IMR-90 (cell line): ENCODE measurements around the gene LRP11. TPM values are rescaled to one million over a fixed set of nuclear protein-coding genes. Genes with fewer than 3 reads are reported as not detected.

Experiments used
- ATAC-seq: fragments of 200-7000 bp; cut with Tn5 transposase; 2 replicates; pipeline ENCODE4 v1.9.1; 2020; ENCODE audit warnings: low read depth, mild to moderate bottlenecking, moderate library complexity
- BruUV-seq: library from RNA; stranded (reverse); fragments of 400-500 nt; replicated peaks from 2 replicates; lab custom pipeline; 2021; lab: Mats Ljungman, UMichigan
- CTCF ChIA-PET: fragments of 300-600 bp; formaldehyde crosslinking; extraction: SDS; loops from one replicate; lab custom pipeline; 2021; ENCODE audit warnings: antibody characterized with exemption; lab: Yijun Ruan, JAX
- POLR2A ChIA-PET: fragments of 300-600 bp; sonication (Branson Sonifier 250); formaldehyde crosslinking; loops from one replicate; lab custom pipeline; 2022; ENCODE audit warnings: antibody characterized with exemption; ENCODE audit not compliant: unreplicated experiment; lab: Charles Lee
- DNase-seq: peaks from one replicate; pipeline ENCODE4 v3.0.0; 2013
- H2AFZ ChIP-seq: replicated peaks from 2 replicates; pipeline ENCODE3; 2013; ENCODE audit warnings: low read length, mild to moderate bottlenecking; ENCODE audit not compliant: poor library complexity
- H2AK5ac ChIP-seq: 2 replicates; pipeline ENCODE4 v1.6.1; 2013; ENCODE audit warnings: low read depth, low read length, inconsistent platforms
- H2AK9ac ChIP-seq: replicated peaks from 2 replicates; pipeline ENCODE3; 2013; ENCODE audit warnings: mild to moderate bottlenecking, low read depth, low read length, moderate library complexity; ENCODE audit not compliant: poor library complexity
- H2BK120ac ChIP-seq: 2 replicates; pipeline ENCODE4 v1.6.1; 2013; ENCODE audit warnings: low read depth, low read length, inconsistent platforms
- H2BK15ac ChIP-seq: 3 replicates; pipeline ENCODE4 v1.6.1; 2013; ENCODE audit warnings: low read depth, low read length, inconsistent platforms
- H2BK20ac ChIP-seq: 2 replicates; pipeline ENCODE4 v1.6.1; 2013; ENCODE audit warnings: low read depth, mild to moderate bottlenecking, inconsistent platforms, low read length, moderate library complexity
- H2BK5ac ChIP-seq: 2 replicates; pipeline ENCODE4 v1.6.1; 2013; ENCODE audit warnings: mild to moderate bottlenecking, low read depth, low read length, inconsistent platforms; ENCODE audit not compliant: poor library complexity, severe bottlenecking
- H3K14ac ChIP-seq: replicated peaks from 2 replicates; pipeline ENCODE4 v1.6.1; 2013; ENCODE audit warnings: low read depth, low read length, inconsistent platforms
- H3K18ac ChIP-seq: 2 replicates; pipeline ENCODE4 v1.6.1; 2013; ENCODE audit warnings: low read depth, low read length, control low read depth
- H3K23ac ChIP-seq: 2 replicates; pipeline ENCODE4 v1.6.1; 2013; ENCODE audit warnings: low read depth, low read length, inconsistent platforms
- H3K27ac ChIP-seq: 2 replicates; pipeline ENCODE4 v1.5.1; 2013; ENCODE audit warnings: mild to moderate bottlenecking, control low read depth, low read length; ENCODE audit not compliant: insufficient read depth
- H3K27me3 ChIP-seq: 2 replicates; pipeline ENCODE4 v1.6.1; 2013; ENCODE audit warnings: low read length; ENCODE audit not compliant: control insufficient read depth, insufficient read depth
- H3K36me3 ChIP-seq: 2 replicates; pipeline ENCODE4 v1.6.1; 2013; ENCODE audit warnings: low read length, mixed read lengths; ENCODE audit not compliant: control insufficient read depth, insufficient read depth
- H3K4ac ChIP-seq: 2 replicates; pipeline ENCODE4 v1.6.1; 2013; ENCODE audit warnings: low read depth, low read length, inconsistent platforms
- H3K4me1 ChIP-seq: 2 replicates; pipeline ENCODE4 v1.6.1; 2013; ENCODE audit warnings: low read length, mixed read lengths; ENCODE audit not compliant: control insufficient read depth, insufficient read depth
- H3K4me2 ChIP-seq: 2 replicates; pipeline ENCODE4 v1.6.1; 2013; ENCODE audit warnings: low read depth, mild to moderate bottlenecking, control low read depth, low read length, moderate library complexity
- H3K4me3 ChIP-seq: 2 replicates; pipeline ENCODE4 v1.5.1; 2013; ENCODE audit warnings: low read depth, mild to moderate bottlenecking, control low read depth, low read length, moderate library complexity; ENCODE audit not compliant: insufficient read depth
- H3K56ac ChIP-seq: 2 replicates; pipeline ENCODE4 v1.6.1; 2013; ENCODE audit warnings: low read length, inconsistent platforms; ENCODE audit not compliant: insufficient read depth; ENCODE audit errors: extremely low read depth
- H3K79me1 ChIP-seq, 2 experiments: 2 replicates each; pipeline ENCODE4 v1.6.1; 2013; ENCODE audit warnings: low read length in 2 of 2, inconsistent platforms in 1 of 2, low read depth in 1 of 2
- H3K9ac ChIP-seq: 2 replicates; pipeline ENCODE4 v1.6.1; 2013; ENCODE audit warnings: low read depth, low read length, control low read depth
- H3K9me1 ChIP-seq: 2 replicates; pipeline ENCODE4 v1.6.1; 2013; ENCODE audit warnings: low read length, inconsistent platforms; ENCODE audit not compliant: insufficient read depth
- H3K9me3 ChIP-seq: 2 replicates; pipeline ENCODE4 v1.6.1; 2013; ENCODE audit warnings: low read length; ENCODE audit not compliant: control insufficient read depth, insufficient read depth
- H4K20me1 ChIP-seq: 2 replicates; pipeline ENCODE4 v1.6.1; 2013; ENCODE audit warnings: low read length, inconsistent platforms; ENCODE audit not compliant: insufficient read depth
- H4K5ac ChIP-seq: 2 replicates; pipeline ENCODE4 v1.6.1; 2013; ENCODE audit warnings: mild to moderate bottlenecking, low read depth, low read length, control low read depth
- H4K8ac ChIP-seq, 2 experiments: 2 replicates each; pipeline ENCODE4 v1.6.1; 2013; ENCODE audit warnings: low read depth in 2 of 2, low read length in 2 of 2, control low read depth in 1 of 2, inconsistent platforms in 1 of 2
- H4K91ac ChIP-seq: 2 replicates; pipeline ENCODE4 v1.6.1; 2013; ENCODE audit warnings: low read depth, low read length, inconsistent platforms; ENCODE audit not compliant: insufficient read depth
- BHLHE40 ChIP-seq: fragments of 150-350 bp; IDR thresholded peaks from 2 replicates; pipeline ENCODE4 v1.6.1; 2016; ENCODE audit warnings: mild to moderate bottlenecking, low read depth, low read length
- CEBPB ChIP-seq: IDR thresholded peaks from 2 replicates; pipeline ENCODE4 v1.6.1; 2012; ENCODE audit warnings: low read depth, low read length, improper control_type of control experiment
- CTCF ChIP-seq: conservative IDR thresholded peaks from 2 replicates; pipeline ENCODE4 v1.5.1; 2012; ENCODE audit warnings: mild to moderate bottlenecking, low read depth, low read length, improper control_type of control experiment
- ELK1 ChIP-seq: fragments of 150-350 bp; IDR thresholded peaks from 2 replicates; pipeline ENCODE4 v1.6.1; 2016; ENCODE audit warnings: low read depth, mild to moderate bottlenecking, low read length, moderate library complexity, borderline replicate concordance
- MAFK ChIP-seq: IDR thresholded peaks from 2 replicates; pipeline ENCODE4 v1.6.1; 2012; ENCODE audit warnings: low read depth, low read length, improper control_type of control experiment
- MAZ ChIP-seq: IDR thresholded peaks from 2 replicates; pipeline ENCODE4 v1.6.1; 2012; ENCODE audit warnings: low read depth, mild to moderate bottlenecking, low read length, improper control_type of control experiment, moderate library complexity, borderline replicate concordance
- MXI1 ChIP-seq: IDR thresholded peaks from 2 replicates; pipeline ENCODE4 v1.6.1; 2012; ENCODE audit warnings: low read depth, mild to moderate bottlenecking, low read length, moderate library complexity, borderline replicate concordance
- POLR2A ChIP-seq: IDR thresholded peaks from 2 replicates; pipeline ENCODE4 v1.6.1; 2012; ENCODE audit warnings: mild to moderate bottlenecking, low read depth, low read length
- RAD21 ChIP-seq: IDR thresholded peaks from 2 replicates; pipeline ENCODE4 v1.6.1; 2012; ENCODE audit warnings: low read length, improper control_type of control experiment
- SMC3 ChIP-seq: fragments of 150-350 bp; IDR thresholded peaks from 2 replicates; pipeline ENCODE4 v1.6.1; 2016; ENCODE audit warnings: low read depth, mild to moderate bottlenecking, antibody characterized with exemption, low read length, moderate library complexity
- USF2 ChIP-seq: fragments of 150-350 bp; IDR thresholded peaks from 2 replicates; pipeline ENCODE4 v1.6.1; 2017; ENCODE audit warnings: mild to moderate bottlenecking, antibody characterized with exemption, low read length, low read depth
- WGBS, 2 experiments: methylation state at CpG; one replicate each; pipeline versions ENCODE4 v1.1.5 to v1.1.7; 2013; ENCODE audit warnings: missing lambda C conversion rate in 2 of 2; ENCODE audit not compliant: insufficient read length in 1 of 2; ENCODE audit errors: extremely low coverage in 2 of 2; 5-methylcytosine and 5-hydroxymethylcytosine counted together
- dilution Hi-C: fragments of 300-500 bp; cut with HindIII; formaldehyde crosslinking; loops from one replicate; pipeline ENCODE4 v1.14.3; 2018; ENCODE audit warnings: low sequenced_read_pairs; ENCODE audit not compliant: unreplicated experiment
- in situ Hi-C: fragments of 300-500 bp; cut with MboI; formaldehyde crosslinking; loops from 3 replicates; pipeline ENCODE4 v1.14.3; 2019; ENCODE audit warnings: low sequenced_read_pairs, inconsistent platforms, mixed read lengths
- intact Hi-C: fragments of 100-400 bp; cut with micrococcal nuclease; formaldehyde crosslinking; loops from 2 replicates; pipeline ENCODE4 v1.10.0; 2022
- polyA plus RNA-seq, 3 experiments: library from polyadenylated mRNA; depleted of rRNA; stranded (reverse); fragments of >200 nt; gene quantifications; 2 replicates each; pipeline ENCODE4 v1.2.3, GENCODE V29; 2012; ENCODE audit warnings: low replicate concordance in 1 of 3
- total RNA-seq: library from RNA; depleted of rRNA; stranded (reverse); fragments of >200 nt; gene quantifications from 2 replicates; pipeline ENCODE4 v1.2.3, GENCODE V29; 2012

The LRP11 gene
- total and polyA plus RNA-seq, 2 of the 4 experiments (the other 2 are of a cell fraction), result 48.8 to 63.8 TPM

- Histone ChIP-seq H3K4ac (peak overlapping the region; percentile 85), H2BK5ac (peak overlapping the region; percentile 91), H3K9ac (no peak overlapping the region), H3K14ac (peak overlapping the region; percentile 84), H2AK5ac (peak overlapping the region; percentile 96), H3K56ac (no peak overlapping the region), H3K9me3 (no peaks in the 10 kb centered on the region), H2BK20ac (peak overlapping the region; percentile 88), H4K91ac (peak overlapping the region; percentile 94), H3K27me3 (no peaks in the 10 kb centered on the region), H4K8ac (peak overlapping the region; percentile 5 to 91), H2BK15ac (peak overlapping the region; percentile 89; the same call in 2 of the 3 replicates), H3K36me3 (no peaks in the 10 kb centered on the region), H3K9me1 (peaks cover 20% of the 10 kb centered on the region), H3K27ac (peak overlapping the region; percentile 79), H2AK9ac (peak overlapping the region; percentile 18), H3K4me1 (peaks cover 24% of the 10 kb centered on the region), H3K23ac (peak overlapping the region; percentile 43; the same call in 1 of the 2 replicates), H2AFZ (peak overlapping the region; percentile 11), H3K18ac (peak overlapping the region; percentile 88), H4K20me1 (no peaks in the 10 kb centered on the region), H3K4me3 (no peak overlapping the region), H3K4me2 (peak overlapping the region; percentile 60), H4K5ac (peak overlapping the region; percentile 50), H2BK120ac (peak overlapping the region; percentile 92), H3K79me1 (peaks cover 0 to 11% of the 10 kb centered on the region in 2 experiments; a peak in 1 of 4 replicates)
- POLR2A ChIA-PET, result no interaction called here
- BruUV-seq, result no TSS peak
- DNase-seq (peak; percentile 52), ATAC-seq (0 out of 2 replicates have a peak, but pooled peaks have one; percentile 12)
- intact Hi-C loops (no loop called here), dilution Hi-C loops (no loop called here), in situ Hi-C loops (no loop called here)
- TF ChIP-seq RAD21, result no peak
- no peak for TF ChIP-seq CTCF
- no peak for TF ChIP-seq MXI1
- no peak for TF ChIP-seq ELK1
- TF ChIP-seq CEBPB, result no peak
- TF ChIP-seq BHLHE40, result no peak
- TF ChIP-seq POLR2A, result no peak
- no peak for TF ChIP-seq MAFK
- TF ChIP-seq SMC3, result no peak
- TF ChIP-seq USF2, result no peak
- no peak for TF ChIP-seq MAZ
- 100% methylated on average over 1 of the region's 3 CpGs; no CpG with 5 or more reads in 1 of the 2 experiments for WGBS, 2 experiments
- CTCF ChIA-PET, result no interaction called here
These were observed 32.3 kb upstream of the LRP11 start for GRCh38 chr6:149896491-149896890.
